Keratinocyte (primary cell): ENCODE results near the gene RAD51AP2. TPM values are rescaled to one million over a fixed set of nuclear protein-coding genes. Genes with fewer than 3 reads are reported as not detected.

Experiments used
- DNase-seq: peaks from one replicate; pipeline ENCODE4 v3.0.0-alpha.2; 2011; ENCODE audit warnings: low read depth, missing footprints, low spot score
- FAIRE-seq: peaks from 2 replicates; lab custom pipeline; 2011; peaks lifted over from hg19 to GRCh38; lab: Jason Lieb, UNC
- H2AFZ ChIP-seq: 2 replicates; pipeline ENCODE4 v1.6.0; 2012; ENCODE audit warnings: low read length, control low read depth, inconsistent platforms; ENCODE audit not compliant: control insufficient read depth
- H3K27ac ChIP-seq: 2 replicates; pipeline ENCODE4 v1.5.1; 2011; ENCODE audit warnings: low read length; ENCODE audit not compliant: control insufficient read depth, insufficient read depth
- H3K27me3 ChIP-seq: 3 replicates; pipeline ENCODE4 v1.6.0; 2011; ENCODE audit warnings: low read length; ENCODE audit not compliant: control insufficient read depth, insufficient read depth; ENCODE audit errors: extremely low read depth
- H3K36me3 ChIP-seq, 2 experiments: 2 replicates in 1 of 2; 3 replicates in 1 of 2; pipeline ENCODE4 v1.5.1; 2011; ENCODE audit warnings: low read length in 2 of 2, mild to moderate bottlenecking in 1 of 2; ENCODE audit not compliant: control insufficient read depth in 2 of 2, insufficient read depth in 2 of 2; ENCODE audit errors: extremely low read depth in 1 of 2
- H3K4me1 ChIP-seq: 3 replicates; pipeline ENCODE4 v1.5.1; 2011; ENCODE audit warnings: low read length; ENCODE audit not compliant: control insufficient read depth, insufficient read depth; ENCODE audit errors: extremely low read depth
- H3K4me2 ChIP-seq: 3 replicates; pipeline ENCODE4 v1.6.0; 2011; ENCODE audit warnings: low read depth, low read length; ENCODE audit not compliant: control insufficient read depth, insufficient read depth; ENCODE audit errors: extremely low read depth
- H3K4me3 ChIP-seq, 3 experiments: fragments of 200-600 bp in 1 of 3; sonication (generic) in 1 of 3; 2 replicates in 2 of 3; 3 replicates in 1 of 3; pipeline ENCODE4 v1.5.1; 2011 to 2016; ENCODE audit warnings: low read length in 3 of 3, mild to moderate bottlenecking in 3 of 3, control low read depth in 2 of 3, inconsistent platforms in 1 of 3, low read depth in 1 of 3, mixed read lengths in 1 of 3, mixed run types in 1 of 3, moderate library complexity in 1 of 3; ENCODE audit not compliant: control insufficient read depth in 2 of 3, insufficient read depth in 2 of 3; ENCODE audit errors: extremely low read depth in 1 of 3
- H3K79me2 ChIP-seq: 2 replicates; pipeline ENCODE4 v1.6.0; 2012; ENCODE audit warnings: low read length; ENCODE audit not compliant: control insufficient read depth, insufficient read depth
- H3K9ac ChIP-seq: 3 replicates; pipeline ENCODE4 v1.6.0; 2011; ENCODE audit warnings: low read length; ENCODE audit not compliant: control insufficient read depth, insufficient read depth; ENCODE audit errors: extremely low read depth
- H3K9me1 ChIP-seq: 3 replicates; pipeline ENCODE4 v1.6.0; 2011; ENCODE audit warnings: low read length; ENCODE audit not compliant: control insufficient read depth, insufficient read depth; ENCODE audit errors: extremely low read depth
- H3K9me3 ChIP-seq: 2 replicates; pipeline ENCODE4 v1.5.1; 2012; ENCODE audit warnings: low read depth, low read length; ENCODE audit not compliant: control insufficient read depth
- H4K20me1 ChIP-seq: 3 replicates; pipeline ENCODE4 v1.6.0; 2011; ENCODE audit warnings: low read length; ENCODE audit not compliant: control insufficient read depth, insufficient read depth; ENCODE audit errors: extremely low read depth
- EZH2 ChIP-seq: IDR thresholded peaks from one replicate; pipeline ENCODE4 v1.6.1; 2012; ENCODE audit warnings: inconsistent platforms, mild to moderate bottlenecking, low read length, moderate library complexity
- dilution Hi-C: fragments of 300-500 bp; cut with MboI; formaldehyde crosslinking; loops from one replicate; pipeline ENCODE4 v1.7.0; 2020; ENCODE audit warnings: low sequenced_read_pairs; ENCODE audit not compliant: extremely low pct_ligation_motif_present
- polyA plus RNA-seq, 5 experiments: library from polyadenylated mRNA; depleted of rRNA in 3 of 5; stranded (reverse) in 3 of 5; stranded (forward) in 1 of 5; unstranded in 1 of 5; fragments of >200 nt; gene quantifications; 1 replicate in 1 of 5; 2 replicates in 3 of 5; 3 replicates in 1 of 5; pipeline versions ENCODE4 v1.2.1 to v1.2.3, GENCODE V29; 2011 to 2012; ENCODE audit warnings: missing spikeins in 2 of 5, low read depth in 1 of 5, low replicate concordance in 1 of 5
- TF ChIP-seq, protein P1 (sequence below), 3 experiments: IDR thresholded peaks in 1 of 3; conservative IDR thresholded peaks in 1 of 3; optimal IDR thresholded peaks in 1 of 3; 2 replicates in 2 of 3; 3 replicates in 1 of 3; pipeline versions ENCODE3 to v1.5.1; 2011; ENCODE audit warnings: low read length in 3 of 3, mild to moderate bottlenecking in 3 of 3, moderate library complexity in 2 of 3, control low read depth in 1 of 3, inconsistent platforms in 1 of 3; ENCODE audit not compliant: insufficient read depth in 2 of 3; ENCODE audit errors: extremely low read depth in 1 of 3

RAD51AP2 gene
- polyA plus RNA-seq, 1 donor (not counting 4 experiments of a cell fraction or from before 2014, with no cell fraction given): 0.12 TPM

- TF ChIP-seq, protein P1, sequence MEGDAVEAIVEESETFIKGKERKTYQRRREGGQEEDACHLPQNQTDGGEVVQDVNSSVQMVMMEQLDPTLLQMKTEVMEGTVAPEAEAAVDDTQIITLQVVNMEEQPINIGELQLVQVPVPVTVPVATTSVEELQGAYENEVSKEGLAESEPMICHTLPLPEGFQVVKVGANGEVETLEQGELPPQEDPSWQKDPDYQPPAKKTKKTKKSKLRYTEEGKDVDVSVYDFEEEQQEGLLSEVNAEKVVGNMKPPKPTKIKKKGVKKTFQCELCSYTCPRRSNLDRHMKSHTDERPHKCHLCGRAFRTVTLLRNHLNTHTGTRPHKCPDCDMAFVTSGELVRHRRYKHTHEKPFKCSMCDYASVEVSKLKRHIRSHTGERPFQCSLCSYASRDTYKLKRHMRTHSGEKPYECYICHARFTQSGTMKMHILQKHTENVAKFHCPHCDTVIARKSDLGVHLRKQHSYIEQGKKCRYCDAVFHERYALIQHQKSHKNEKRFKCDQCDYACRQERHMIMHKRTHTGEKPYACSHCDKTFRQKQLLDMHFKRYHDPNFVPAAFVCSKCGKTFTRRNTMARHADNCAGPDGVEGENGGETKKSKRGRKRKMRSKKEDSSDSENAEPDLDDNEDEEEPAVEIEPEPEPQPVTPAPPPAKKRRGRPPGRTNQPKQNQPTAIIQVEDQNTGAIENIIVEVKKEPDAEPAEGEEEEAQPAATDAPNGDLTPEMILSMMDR (optimal IDR thresholded peaks at IDR 0.05 in 1 of 3, IDR thresholded peaks at IDR 0.05 in 1 of 3, conservative IDR thresholded peaks at IDR 0.05 in 1 of 3; ENCODE audit: extremely low read depth in 1 of 3, insufficient read depth in 2 of 3, low read length in 3 of 3): no peak
- no peak for TF ChIP-seq EZH2
- H3K36me3 ChIP-seq: no peaks in the 10 kb centered on the region
- H3K9me3 ChIP-seq: no peaks in the 10 kb centered on the region
- H4K20me1 ChIP-seq: no peaks in the 10 kb centered on the region
- H3K79me2 ChIP-seq: peaks cover 11% of the 10 kb centered on the region
- H3K27me3 ChIP-seq: no peaks in the 10 kb centered on the region
- dilution Hi-C loops: no loop called here
- peak overlapping the region; percentile 54 to 90 (median 70) for H3K4me3 ChIP-seq
- peak overlapping the region; percentile 69 for H2AFZ ChIP-seq
- peak overlapping the region; percentile 94 for H3K27ac ChIP-seq
- peak; percentile 62 for DNase-seq
- peaks cover 41% of the 10 kb centered on the region for H3K4me1 ChIP-seq
- H3K9ac ChIP-seq: peak overlapping the region; percentile 90
- H3K4me2 ChIP-seq: peak overlapping the region; percentile 94
- peaks cover 2% of the 10 kb centered on the region for H3K9me1 ChIP-seq
- FAIRE-seq: peak; percentile 64
These were observed 20.8 kb upstream of the RAD51AP2 start for GRCh38 chr2:17538844-17539554.

DNA sequence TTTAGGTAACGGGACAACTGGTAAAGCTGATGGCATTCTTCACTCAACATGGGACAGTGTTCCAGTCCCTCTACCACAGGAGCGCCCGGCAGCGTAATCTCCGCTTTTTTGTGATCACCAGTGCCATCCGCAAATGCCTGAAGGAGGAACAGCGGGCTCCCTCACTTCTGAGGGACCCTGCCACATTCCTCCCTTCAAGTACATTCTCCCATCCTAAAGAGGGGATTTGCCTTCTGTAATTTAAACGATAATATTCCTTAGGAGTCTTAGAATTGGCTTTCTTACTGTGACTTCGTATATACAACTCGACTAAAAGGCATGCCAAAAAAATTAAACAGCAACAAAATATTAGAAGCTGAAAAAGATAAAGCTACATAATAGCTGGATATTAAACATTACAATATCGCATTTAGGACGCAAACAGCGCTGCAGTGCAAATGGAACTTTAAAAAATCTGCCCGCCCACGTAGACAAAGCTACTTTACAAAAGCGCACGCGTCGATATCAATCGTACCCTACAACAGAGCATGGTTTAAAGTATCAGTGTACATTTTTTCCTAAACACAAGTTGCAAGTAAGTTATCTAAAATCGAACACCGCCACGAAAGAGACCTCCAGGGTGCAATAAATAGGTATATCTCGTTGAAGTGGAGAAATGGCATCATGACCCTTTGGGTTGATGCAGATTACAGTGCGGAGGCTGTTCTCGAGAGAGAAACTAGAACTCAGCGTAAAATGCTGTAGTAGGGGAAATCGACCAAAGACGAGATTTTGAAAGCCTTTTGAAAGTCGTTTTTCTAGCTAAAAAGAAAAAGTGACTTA is 20.0 kb upstream of the RAD51AP2 start:
- Histone ChIP-seq H3K9me1 (no peaks in the 10 kb centered on the region), H3K4me2 (peak overlapping the region; percentile 94), H3K9ac (peak overlapping the region; percentile 90), H3K9me3 (no peaks in the 10 kb centered on the region), H3K79me2 (peaks cover 9% of the 10 kb centered on the region), H3K4me3 (peak overlapping the region; percentile 54 to 90 (median 70)), H3K27me3 (no peaks in the 10 kb centered on the region), H4K20me1 (no peaks in the 10 kb centered on the region), H3K27ac (peak overlapping the region; percentile 94), H3K36me3 (no peaks in the 10 kb centered on the region), H3K4me1 (peaks cover 34% of the 10 kb centered on the region), H2AFZ (peak overlapping the region; percentile 40)
- TF ChIP-seq EZH2: no peak
- TF ChIP-seq, protein P1 (optimal IDR thresholded peaks at IDR 0.05 in 1 of 3, IDR thresholded peaks at IDR 0.05 in 1 of 3, conservative IDR thresholded peaks at IDR 0.05 in 1 of 3; ENCODE audit: extremely low read depth in 1 of 3, insufficient read depth in 2 of 3, low read length in 3 of 3): no peak
- peak; percentile 58 for FAIRE-seq
- dilution Hi-C loops: no loop called here
- DNase-seq: no peak
